Forelimb muscle (tissue), 1 donor: ENCODE data around the gene MAEA. TPM values are rescaled to one million over a fixed set of nuclear protein-coding genes. Genes with fewer than 3 reads are reported as not detected.

Experiments used
- DNase-seq: peaks from one replicate; pipeline ENCODE4 v3.0.0-alpha.2; 2013; ENCODE audit warnings: low read depth
- polyA plus RNA-seq: library from polyadenylated mRNA; unstranded; fragments of 120-200 nt; gene quantifications from one replicate; pipeline ENCODE4 v1.2.1, GENCODE V29; 2013; ENCODE audit not compliant: insufficient read length

The MAEA gene
- polyA plus RNA-seq: 39.5 TPM

DNA sequence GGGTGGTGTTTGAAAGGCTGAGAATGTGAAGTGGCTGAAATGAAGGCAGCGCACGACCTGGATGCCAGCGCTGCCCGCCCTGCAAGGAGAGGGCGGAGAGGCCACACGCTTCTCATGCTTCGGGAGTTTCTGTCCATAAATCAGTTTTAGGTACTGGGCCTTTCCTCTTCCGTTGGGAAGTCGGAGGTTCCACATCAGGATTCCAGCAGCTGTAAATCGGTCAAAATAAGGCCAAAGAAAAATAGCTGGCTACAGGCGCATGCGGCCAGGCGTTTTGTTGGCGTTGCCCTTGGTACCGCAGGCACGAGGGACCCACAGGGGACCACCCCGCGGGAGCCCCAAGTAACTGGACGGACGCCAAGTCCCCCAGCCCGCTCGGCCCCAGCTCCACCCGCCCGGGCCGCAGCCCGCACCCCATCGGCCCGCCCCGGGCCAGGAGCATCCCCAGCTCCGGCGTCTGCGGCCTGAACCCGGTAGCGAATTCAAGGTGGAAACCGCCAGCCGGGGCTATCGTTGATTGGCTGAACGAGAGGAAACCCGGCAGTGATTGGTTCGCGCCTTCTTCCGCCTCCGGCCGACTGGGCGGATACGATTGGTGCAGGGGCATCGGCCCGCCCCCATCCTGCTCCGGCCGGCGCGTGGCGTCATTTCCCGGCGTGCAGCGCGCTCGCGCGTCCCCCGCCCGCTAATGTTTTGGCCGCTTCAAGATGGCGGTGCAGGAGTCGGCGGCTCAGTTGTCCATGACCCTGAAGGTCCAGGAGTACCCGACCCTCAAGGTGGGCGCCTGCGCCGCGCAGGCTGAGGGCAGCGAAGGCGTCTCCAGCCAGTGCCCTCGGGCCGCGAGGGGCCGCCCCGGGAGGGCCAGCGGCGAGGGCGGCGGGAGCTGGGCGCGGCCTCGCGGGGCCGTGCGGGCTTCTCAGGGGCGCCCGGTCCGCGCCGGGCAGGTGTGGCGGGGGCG is at the start of gene MAEA:
Gene MAEA, plus strand, starts transcription at position 685 of the 958 bp plus-strand sequence. Its CDS starts 23 bp downstream, at position 708.
- peak; percentile 94 for DNase-seq

DNA sequence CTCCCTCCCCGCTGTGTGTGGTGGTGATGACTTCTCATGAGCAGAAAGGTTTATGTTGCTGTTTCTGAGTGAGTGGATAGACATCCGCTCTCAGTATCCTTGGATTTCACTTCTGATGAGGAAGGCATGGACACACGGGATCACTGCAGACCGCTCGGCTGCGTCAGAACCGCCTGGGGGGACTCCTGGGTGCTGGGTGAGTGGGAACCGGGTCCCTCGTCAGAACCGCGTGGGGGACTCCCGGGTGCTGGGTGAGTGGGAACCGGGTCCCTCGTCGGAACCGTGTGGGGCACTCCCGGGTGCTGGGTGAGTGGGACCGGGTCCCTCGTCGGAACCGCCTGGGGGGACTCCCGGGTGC is 49.8 kb upstream of the MAEA start:
- DNase-seq: no peak

GRCh38 chr4:1240721-1241465 is 48.8 kb upstream of the MAEA start:
- no peak for DNase-seq

- no peak for DNase-seq
Observed at GRCh38 chr4:1241466-1241935, 48.2 kb upstream of the MAEA start.

GRCh38 chr4:1241936-1242505 is 47.7 kb upstream of the MAEA start:
- no peak for DNase-seq

DNA sequence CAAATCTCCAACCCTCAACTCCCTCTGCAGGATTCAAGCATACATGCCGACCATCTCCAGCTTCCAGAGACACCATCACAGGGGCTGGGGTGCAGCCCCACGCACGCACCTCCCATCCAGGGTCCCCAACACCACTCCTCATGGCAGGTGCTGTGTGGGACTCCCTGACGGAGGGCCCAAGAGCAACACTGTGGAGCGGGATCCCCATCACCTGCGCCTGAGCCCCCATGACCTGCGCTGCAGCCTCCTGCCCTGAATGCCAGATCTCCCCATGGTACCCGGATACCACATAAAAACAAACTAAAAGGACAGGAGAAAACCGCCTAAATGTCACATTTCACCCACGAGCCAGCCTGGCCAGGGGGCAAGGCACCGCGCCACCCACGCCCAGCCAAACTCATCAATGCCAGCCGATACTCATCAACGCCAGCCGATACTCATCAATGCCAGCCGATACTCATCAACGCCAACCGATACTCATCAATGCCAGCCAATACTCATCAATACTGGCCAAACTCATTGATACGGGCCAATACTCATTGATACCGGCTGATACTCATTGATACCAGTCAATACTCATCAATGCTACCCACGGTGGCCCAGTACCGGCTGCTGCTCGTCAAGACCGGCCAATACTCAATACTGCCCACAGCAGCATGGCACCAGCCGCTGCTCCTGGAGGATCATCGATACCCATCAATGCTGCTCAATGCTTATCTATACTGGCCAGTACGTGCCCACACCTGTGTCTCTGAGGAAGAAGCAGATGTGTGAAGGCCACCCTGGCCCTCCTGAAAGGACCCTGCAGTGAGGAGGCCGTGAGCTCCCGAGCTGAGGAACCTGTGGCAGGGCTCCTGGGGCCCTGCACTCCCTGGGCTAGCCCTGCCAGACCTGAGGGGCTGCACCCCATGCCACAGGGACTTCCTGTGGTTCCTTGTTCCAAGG is 46.9 kb upstream of the MAEA start:
- DNase-seq: no peak

GRCh38 chr4:1243451-1244080 is 46.1 kb upstream of the MAEA start:
- no peak for DNase-seq

DNA sequence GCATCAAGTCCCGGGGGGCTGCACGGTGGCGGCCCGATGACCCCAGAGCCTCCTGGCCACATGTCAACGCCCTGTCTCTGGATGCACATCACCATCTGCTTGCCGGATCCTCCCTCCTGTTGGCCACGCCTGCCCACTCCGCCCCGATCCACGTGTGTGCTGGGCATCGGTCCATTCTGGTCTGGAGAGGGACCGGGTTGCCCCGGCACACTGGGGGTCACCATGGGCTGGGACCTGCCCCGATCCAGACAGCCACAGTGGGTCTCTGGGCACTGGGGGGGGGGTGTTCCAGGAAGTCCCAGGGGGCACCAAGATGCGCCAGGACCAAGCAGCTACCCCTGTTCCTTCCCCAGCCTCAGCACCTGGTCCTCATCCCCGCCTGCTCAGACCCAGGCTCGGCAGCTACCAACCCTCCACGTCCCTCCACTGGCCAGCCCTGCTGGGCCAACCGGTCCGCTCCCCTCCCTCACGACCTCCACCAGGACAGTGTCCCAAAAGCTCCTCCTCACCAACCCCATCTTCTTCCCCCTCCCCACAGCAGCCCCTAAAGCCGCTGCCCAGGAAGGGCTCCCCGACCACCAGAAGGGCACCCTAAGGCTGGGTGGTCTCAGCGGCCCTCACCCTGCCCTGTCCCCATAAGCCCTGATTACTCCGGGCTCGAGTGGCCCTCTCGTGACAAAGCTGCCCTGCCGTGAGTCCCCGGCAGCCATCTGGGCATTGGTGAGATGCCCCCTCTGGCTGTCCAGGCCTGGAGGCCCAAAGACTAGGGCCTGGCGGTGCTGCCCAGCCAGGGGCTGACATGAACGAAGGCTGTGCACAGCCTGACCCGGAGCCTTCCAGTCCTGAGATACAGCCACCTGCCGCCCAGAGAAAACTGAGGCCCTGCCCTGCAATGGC is 45.4 kb upstream of the MAEA start:
- DNase-seq: no peak

- DNase-seq: no peak
Observed at GRCh38 chr4:1244978-1245471, 44.7 kb upstream of the MAEA start.

DNA sequence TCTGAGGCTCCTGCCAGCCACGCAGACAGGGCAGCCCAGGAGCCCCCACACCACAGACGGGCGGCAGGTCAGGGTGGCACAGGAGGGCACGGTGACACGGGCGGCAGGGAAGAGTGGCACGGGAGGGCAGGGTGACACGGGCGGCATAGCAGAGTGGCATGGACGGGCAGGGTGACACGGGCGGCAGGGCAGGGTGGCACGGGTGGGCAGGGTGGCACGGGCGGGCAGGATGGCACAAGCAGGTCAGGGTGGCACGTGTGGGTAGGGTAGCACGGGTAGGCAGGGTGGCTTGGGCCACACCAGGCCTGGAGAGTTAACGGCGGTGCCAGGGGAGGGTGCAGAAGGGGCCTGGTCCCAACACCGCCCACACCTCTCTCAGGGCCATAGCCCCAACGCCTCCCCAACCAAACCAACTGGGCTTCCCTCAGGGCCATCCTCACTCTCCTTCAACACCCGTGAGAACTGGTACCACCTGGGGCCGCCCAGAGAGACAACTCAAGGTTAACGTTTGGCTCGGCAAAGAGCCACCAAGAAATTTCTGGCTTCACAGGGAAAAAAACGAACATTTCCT is 44.1 kb upstream of the MAEA start:
- no peak for DNase-seq

- no peak for DNase-seq
Observed at GRCh38 chr4:1246111-1246881, 43.4 kb upstream of the MAEA start.

DNA sequence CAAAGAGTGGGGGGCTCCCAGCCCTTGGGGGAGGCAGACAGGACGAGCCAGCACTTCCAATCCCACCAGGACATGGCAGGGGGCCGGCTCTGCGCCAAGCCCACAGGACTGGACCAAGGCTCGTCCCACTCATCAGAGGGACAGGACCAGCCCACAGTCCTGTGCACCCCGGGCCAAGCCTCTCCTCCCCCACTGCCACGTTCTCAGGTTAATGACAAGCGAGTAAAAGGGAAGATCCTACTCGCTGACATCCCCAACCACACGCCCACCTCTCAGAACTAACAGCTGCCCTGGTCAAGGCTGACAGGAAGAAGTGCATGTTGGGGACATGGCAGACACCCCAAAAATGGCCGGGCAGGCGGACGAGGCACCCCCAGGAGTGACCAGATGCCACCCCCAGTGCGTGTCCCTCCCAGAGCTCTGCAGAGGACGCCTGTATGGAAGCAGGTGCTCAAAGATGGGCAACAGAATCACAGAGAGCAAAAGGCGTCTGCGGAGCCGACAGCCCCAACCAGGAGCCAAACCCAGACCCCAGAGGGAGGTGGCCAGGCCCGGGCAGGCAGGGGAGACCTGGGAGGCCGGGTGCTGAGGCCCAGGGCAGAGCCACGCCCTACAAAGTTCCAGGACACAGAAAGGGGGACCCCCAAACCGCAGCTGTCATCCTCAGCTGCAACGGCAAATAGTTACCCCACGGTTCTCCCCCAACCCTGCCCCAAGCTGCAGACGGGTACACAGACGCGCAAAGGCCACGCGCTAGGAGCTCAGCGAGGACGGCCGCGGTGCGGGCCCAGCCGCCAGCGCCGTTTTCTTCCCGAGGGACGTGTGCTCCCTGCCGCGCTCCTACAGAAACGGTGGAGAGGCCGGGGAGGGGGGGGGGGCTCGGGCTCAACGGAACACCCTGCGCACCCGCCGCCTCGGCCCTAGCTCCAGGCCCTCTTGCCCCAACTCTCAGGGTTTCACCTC is 42.5 kb upstream of the MAEA start:
- no peak for DNase-seq

DNA sequence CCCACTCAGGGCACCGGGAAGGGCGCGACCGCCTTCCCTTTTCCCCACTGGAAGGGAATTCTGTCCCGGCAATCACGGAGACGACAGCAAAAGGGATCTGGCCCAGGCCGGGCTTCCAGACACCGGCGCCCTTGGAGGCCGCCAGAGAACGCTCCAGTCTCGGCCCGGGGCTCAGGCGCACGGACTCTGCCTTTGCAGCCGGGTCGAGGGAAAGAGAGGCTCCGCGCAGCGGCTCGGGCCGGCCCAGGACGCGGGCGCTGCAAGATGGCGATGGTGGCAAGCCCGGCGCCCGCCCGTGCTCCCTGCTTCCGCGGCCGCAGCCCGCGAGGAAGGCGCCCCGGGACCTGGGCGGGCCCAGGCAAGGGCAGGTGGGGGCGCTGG is 41.8 kb upstream of the MAEA start:
- DNase-seq: no peak

DNA sequence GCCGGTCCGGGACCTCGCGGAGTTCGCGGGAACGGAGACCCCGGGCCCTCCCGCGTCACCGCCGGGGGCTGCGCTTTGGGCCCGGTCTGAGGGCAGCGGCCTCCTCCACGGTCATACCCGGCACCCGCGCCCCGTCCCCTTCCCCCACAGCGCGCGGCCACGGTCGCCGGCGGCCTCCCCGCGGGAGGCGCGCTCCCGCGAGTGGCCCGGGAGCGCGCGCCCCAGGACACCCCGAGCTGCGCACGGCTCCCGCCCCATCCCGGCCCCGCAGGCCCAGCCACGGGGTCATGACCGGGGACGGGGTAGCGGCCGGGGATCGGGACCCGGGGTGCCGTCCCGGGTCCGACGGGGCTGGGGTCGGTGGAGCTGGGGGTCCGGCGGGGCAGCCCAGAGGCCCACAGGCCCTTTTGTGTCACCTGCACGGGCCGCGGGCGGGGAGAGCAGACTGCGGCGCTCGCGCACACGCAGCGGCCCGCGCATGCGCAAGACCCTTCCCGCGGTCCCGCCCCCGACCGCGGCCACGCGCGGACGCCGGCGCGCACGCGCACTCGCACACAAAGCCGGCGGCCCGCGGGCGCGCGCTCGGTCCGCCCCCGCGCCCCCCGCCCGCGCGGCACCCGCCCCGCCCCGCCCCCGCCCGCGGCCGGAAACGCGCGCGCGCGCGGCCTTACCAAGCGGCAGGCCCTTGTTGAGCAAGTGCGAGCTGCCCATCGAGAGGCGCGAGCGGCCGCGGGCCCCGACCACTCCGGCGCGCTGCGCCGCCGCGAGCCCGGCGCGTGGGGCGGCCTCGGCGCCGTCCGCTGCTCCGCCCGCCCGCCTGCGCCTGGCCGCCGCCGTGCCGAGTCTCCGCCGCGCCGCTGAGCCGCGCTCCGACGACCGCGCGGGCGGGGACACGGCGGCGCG is 41.2 kb upstream of the MAEA start, which contains the start of gene CTBP1:
Gene CTBP1, minus strand, starts transcription at position 886 of the 903 bp plus-strand sequence. CDS start 7,799 bp downstream, outside the sequence.
- DNase-seq: peak; percentile 71

- DNase-seq: peak; percentile 79
Observed at GRCh38 chr4:1249148-1249730, 40.5 kb upstream of the MAEA start.
